Stomach (tissue), 9 donors: ENCODE results near the gene SMOC2. TPM values are rescaled to one million over a fixed set of nuclear protein-coding genes. Genes with fewer than 3 reads are reported as not detected.

Experiments used
- DNase-seq, 2 donors: peaks; one replicate each; pipeline versions ENCODE4 v3.0.0 to v3.0.0-alpha.2; 2013 to 2019
- H3K27ac ChIP-seq, 5 donors: fragments of 200-600 bp in 4 of 5; sonication (generic) in 4 of 5; one replicate each; pipeline ENCODE4 v1.5.1; 2013 to 2019; ENCODE audit warnings: mild to moderate bottlenecking in 1 of 5, moderate library complexity in 1 of 5
- H3K27me3 ChIP-seq, 3 donors: fragments of 200-600 bp; sonication (generic); one replicate each; pipeline ENCODE4 v1.5.1; 2017 to 2019; ENCODE audit warnings: mixed run types in 1 of 3
- H3K36me3 ChIP-seq, 4 donors: fragments of 200-600 bp; sonication (generic); 1 replicate in 3 of 4; 2 replicates in 1 of 4; pipeline ENCODE4 v1.5.1; 2016 to 2019
- H3K4me1 ChIP-seq, 4 donors: fragments of 200-600 bp; sonication (generic); one replicate each; pipeline ENCODE4 v1.5.1; 2016 to 2019
- H3K4me3 ChIP-seq, 4 donors: fragments of 200-600 bp; sonication (generic) in 3 of 4; one replicate each; pipeline ENCODE4 v1.5.1; 2016 to 2019; ENCODE audit warnings: mild to moderate bottlenecking in 1 of 4
- H3K9me3 ChIP-seq, 4 donors: fragments of 200-600 bp; sonication (generic); one replicate each; pipeline ENCODE4 v1.5.1; 2016 to 2019
- CTCF ChIP-seq, 7 experiments: fragments of 450-650 bp in 4 of 7; fragments of 200-600 bp in 3 of 7; sonication (generic) in 3 of 7; IDR thresholded peaks; one replicate each; pipeline ENCODE4 v1.5.1; 2016 to 2019; ENCODE audit warnings: antibody characterized with exemption in 7 of 7, control low read depth in 2 of 7, mild to moderate bottlenecking in 1 of 7
- EP300 ChIP-seq: sonication (generic); formaldehyde crosslinking; IDR thresholded peaks from one replicate; pipeline ENCODE4 v1.6.1; 2017; ENCODE audit warnings: antibody characterized with exemption
- POLR2A ChIP-seq, 4 donors: fragments of 450-650 bp; IDR thresholded peaks; one replicate each; pipeline ENCODE4 v1.6.1; 2016; ENCODE audit warnings: antibody characterized with exemption in 4 of 4, control low read depth in 2 of 4, mild to moderate bottlenecking in 1 of 4, moderate library complexity in 1 of 4
- POLR2AphosphoS5 ChIP-seq, 3 donors: sonication (generic); formaldehyde crosslinking; IDR thresholded peaks; one replicate each; pipeline ENCODE4 v1.6.1; 2016; ENCODE audit warnings: antibody characterized with exemption in 3 of 3
- WGBS, 5 donors: extraction: QIAGEN DNeasy Blood & Tissue Kit in 3 of 5; methylation state at CpG; one replicate each; pipeline versions ENCODE4 v1.1.5 to v1.1.7; 2013 to 2018; 5-methylcytosine and 5-hydroxymethylcytosine counted together
- intact Hi-C: fragments of 100-400 bp; cut with DNase I; formaldehyde crosslinking; loops from one replicate; pipeline ENCODE4 v1.15.1; 2023; ENCODE audit warnings: low total_unique reads
- polyA plus RNA-seq, 3 donors: library from polyadenylated mRNA; stranded (reverse); fragments of 200-250 nt; gene quantifications; one replicate each; pipeline ENCODE4 v1.2.3, GENCODE V29; 2013
- total RNA-seq, 5 donors: library from RNA; depleted of rRNA; stranded (reverse); fragments of >200 nt; gene quantifications; one replicate each; pipeline versions ENCODE4 v1.1.0 to v1.2.3, GENCODE V29; 2014 to 2016
- donor health status: healthy with polysubstance abuse.
- donor health status: Bipolar disorder and iron deficiency.
- donor health status: healthy.

The SMOC2 gene
- total and polyA plus RNA-seq, 8 donors = 7.9 to 520 (median 76.9) TPM

GRCh38 chr6:168655462-168656152, 214.6 kb downstream of the SMOC2 start:
- H3K27me3 ChIP-seq = no peaks in the 10 kb centered on the region
- H3K27ac ChIP-seq = no peak overlapping the region
- WGBS, 5 donors = 84 to 90% (median 87%) methylated on average over 8 to 14 of the region's 14 CpGs
- H3K4me3 ChIP-seq = no peak overlapping the region
- no peak for DNase-seq
- TF ChIP-seq EP300 (no peak), CTCF (IDR thresholded peaks at IDR 0.05) (no peak), POLR2AphosphoS5 (IDR thresholded peaks at IDR 0.05) (no peak), POLR2A (IDR thresholded peaks at IDR 0.05) (no peak)
- H3K36me3 ChIP-seq = peaks cover 0 to 13% (median 6%) of the 10 kb centered on the region in 4 donors
- peaks cover 0 to 6% (median 3%) of the 10 kb centered on the region in 4 donors for H3K9me3 ChIP-seq
- peaks cover 4 to 10% (median 8%) of the 10 kb centered on the region in 4 donors for H3K4me1 ChIP-seq
- intact Hi-C loops = no loop called here

GRCh38 chr6:168658059-168658458, 217.1 kb downstream of the SMOC2 start:
- H3K27me3 ChIP-seq = no peaks in the 10 kb centered on the region
- TF ChIP-seq POLR2AphosphoS5 (IDR thresholded peaks at IDR 0.05) (no peak), CTCF (IDR thresholded peaks at IDR 0.05) (no peak), POLR2A (IDR thresholded peaks at IDR 0.05) (no peak), EP300 (no peak)
- no peak overlapping the region for H3K4me3 ChIP-seq
- DNase-seq = no peak
- H3K4me1 ChIP-seq = no peaks in the 10 kb centered on the region
- H3K36me3 ChIP-seq = peaks cover 0 to 13% (median 6%) of the 10 kb centered on the region in 4 donors
- intact Hi-C loops = no loop called here
- 82 to 94% (median 89%) methylated on average over 1 of the region's 1 CpG for WGBS, 5 donors
- H3K27ac ChIP-seq = no peak overlapping the region
- H3K9me3 ChIP-seq = peaks cover 0 to 6% (median 3%) of the 10 kb centered on the region in 4 donors

- no peaks in the 10 kb centered on the region for H3K4me1 ChIP-seq
- TF ChIP-seq POLR2AphosphoS5 (IDR thresholded peaks at IDR 0.05) (no peak), EP300 (no peak), POLR2A (IDR thresholded peaks at IDR 0.05) (no peak), CTCF (IDR thresholded peaks at IDR 0.05) (no peak)
- no peak overlapping the region for H3K4me3 ChIP-seq
- WGBS, 5 donors = 93 to 97% (median 95%) methylated on average over 14 of the region's 14 CpGs
- H3K27ac ChIP-seq = no peak overlapping the region
- no peak for DNase-seq
- peaks cover 0 to 6% (median 3%) of the 10 kb centered on the region in 4 donors for H3K9me3 ChIP-seq
- H3K36me3 ChIP-seq = peaks cover 0 to 23% (median 5%) of the 10 kb centered on the region in 4 donors
- no peaks in the 10 kb centered on the region for H3K27me3 ChIP-seq
- intact Hi-C loops = no loop called here
Observed at GRCh38 chr6:168660400-168660945, 219.5 kb downstream of the SMOC2 start.

GRCh38 chr6:168662301-168662936, 221.4 kb downstream of the SMOC2 start:
- peak in 1 of 2 donors; percentile 9 for DNase-seq
- Histone ChIP-seq H3K4me1 (no peaks in the 10 kb centered on the region), H3K27me3 (no peaks in the 10 kb centered on the region), H3K27ac (no peak overlapping the region), H3K4me3 (no peak overlapping the region), H3K9me3 (peaks cover 0 to 3% (median under 1%) of the 10 kb centered on the region in 4 donors), H3K36me3 (peaks cover 0 to 15% (median under 1%) of the 10 kb centered on the region in 4 donors)
- intact Hi-C loops = no loop called here
- WGBS, 5 donors = 83 to 87% (median 83%) methylated on average over 17 of the region's 17 CpGs
- TF ChIP-seq POLR2AphosphoS5 (IDR thresholded peaks at IDR 0.05) (no peak), POLR2A (IDR thresholded peaks at IDR 0.05) (no peak), CTCF (IDR thresholded peaks at IDR 0.05) (no peak), EP300 (no peak)
